BLaER1 treated with 17β-estradiol and CSF1 and Interleukin-3, amounts not matched to agents 10 nM and 100 nM (cell line): ENCODE measurements around the gene JAZF1.
A peak's percentile ranks its signal among the peaks of the same experiment; 100 is the strongest.

Experiments used
- H3K27ac ChIP-seq, 11 experiments: shearing (Covaris generic); formaldehyde crosslinking; 2 replicates each; pipeline ENCODE4 v1.8.1; 2022
- H3K27me3 ChIP-seq, 11 experiments: shearing (Covaris generic); formaldehyde crosslinking; 2 replicates each; pipeline ENCODE4 v1.8.1; 2022
- H3K36me3 ChIP-seq, 11 experiments: shearing (Covaris generic); formaldehyde crosslinking; 2 replicates each; pipeline ENCODE4 v1.8.1; 2022
- H3K4me1 ChIP-seq, 10 experiments: shearing (Covaris generic); formaldehyde crosslinking; 2 replicates each; pipeline ENCODE4 v1.8.1; 2022
- H3K4me2 ChIP-seq, 11 experiments: shearing (Covaris generic); formaldehyde crosslinking; 2 replicates each; pipeline ENCODE4 v1.8.1; 2022
- H3K4me3 ChIP-seq, 10 experiments: shearing (Covaris generic); formaldehyde crosslinking; 2 replicates each; pipeline ENCODE4 v1.8.1; 2022
- H3K9ac ChIP-seq, 11 experiments: shearing (Covaris generic); formaldehyde crosslinking; 2 replicates each; pipeline ENCODE4 v1.8.1; 2022
- H3K9me3 ChIP-seq, 11 experiments: shearing (Covaris generic); formaldehyde crosslinking; replicated peaks in 1 of 11; 2 replicates each; pipeline ENCODE4 v1.8.1; 2022
- H4K20me1 ChIP-seq, 11 experiments: shearing (Covaris generic); formaldehyde crosslinking; 2 replicates each; pipeline ENCODE4 v1.8.1; 2022
- Cebpa-rat ChIP-seq, 11 experiments: shearing (Covaris generic); IDR thresholded peaks; 2 replicates each; pipeline ENCODE4 v1.8.1; 2022

JAZF1 gene

DNA sequence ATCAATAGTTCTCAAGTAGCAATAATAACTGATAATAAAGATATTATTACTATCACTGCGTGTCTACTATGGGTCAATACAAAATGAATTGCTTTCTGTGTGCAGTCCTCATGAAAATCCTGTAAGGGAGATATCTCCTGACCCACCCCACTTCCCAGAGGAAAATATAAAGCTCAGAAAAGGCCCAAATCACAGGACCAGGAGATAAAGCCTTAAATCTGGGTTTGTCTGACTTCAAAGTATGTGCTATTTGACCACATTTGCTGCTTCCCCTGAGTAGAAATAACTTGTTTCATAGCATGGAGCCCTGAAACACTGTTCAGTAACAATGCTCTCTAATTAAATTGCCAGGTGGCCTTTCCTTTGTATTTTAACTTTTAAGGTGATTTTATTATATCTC, 174.1 kb downstream of the JAZF1 start:
- Histone ChIP-seq H3K4me3 (no peak overlapping the region), H4K20me1 (peaks cover 0 to 58% (median 16%) of the 10 kb centered on the region in 11 experiments; a peak in 14 of 22 replicates), H3K9me3 (no peaks in the 10 kb centered on the region), H3K4me1 (no peaks in the 10 kb centered on the region), H3K4me2 (no peak overlapping the region), H3K27me3 (no peaks in the 10 kb centered on the region), H3K27ac (no peak overlapping the region), H3K9ac (no peak overlapping the region), H3K36me3 (peaks cover 0 to 19% (median 0%) of the 10 kb centered on the region in 11 experiments; a peak in 4 of 22 replicates)
- no peak for TF ChIP-seq Cebpa-rat (IDR thresholded peaks at IDR 0.05)

DNA sequence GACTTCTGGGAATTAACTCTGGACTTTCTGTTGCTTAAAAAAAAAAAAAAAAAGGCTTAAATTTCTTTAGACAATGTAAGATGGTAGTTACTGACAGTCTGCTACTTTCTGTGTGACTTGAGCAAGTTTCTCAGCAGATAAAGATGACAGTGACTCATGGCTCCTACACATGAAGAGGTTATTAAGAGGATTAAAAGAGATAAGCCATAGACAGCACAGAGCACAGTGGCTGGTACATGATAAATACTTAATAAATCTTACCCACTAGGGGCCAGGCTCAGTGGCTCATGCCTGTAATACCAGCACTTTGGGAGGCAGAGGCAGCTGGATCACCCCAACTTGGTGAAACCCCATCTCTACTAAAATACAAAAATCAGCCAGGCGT, 174.8 kb downstream of the JAZF1 start:
- Histone ChIP-seq H4K20me1 (peaks cover 0 to 58% (median 14%) of the 10 kb centered on the region in 11 experiments; a peak in 14 of 22 replicates), H3K27me3 (no peaks in the 10 kb centered on the region), H3K36me3 (peaks cover 0 to 19% (median 0%) of the 10 kb centered on the region in 11 experiments; a peak in 4 of 22 replicates), H3K4me3 (no peak overlapping the region), H3K4me1 (no peaks in the 10 kb centered on the region), H3K9me3 (no peaks in the 10 kb centered on the region), H3K4me2 (no peak overlapping the region), H3K27ac (no peak overlapping the region), H3K9ac (no peak overlapping the region)
- no peak for TF ChIP-seq Cebpa-rat (IDR thresholded peaks at IDR 0.05)

DNA sequence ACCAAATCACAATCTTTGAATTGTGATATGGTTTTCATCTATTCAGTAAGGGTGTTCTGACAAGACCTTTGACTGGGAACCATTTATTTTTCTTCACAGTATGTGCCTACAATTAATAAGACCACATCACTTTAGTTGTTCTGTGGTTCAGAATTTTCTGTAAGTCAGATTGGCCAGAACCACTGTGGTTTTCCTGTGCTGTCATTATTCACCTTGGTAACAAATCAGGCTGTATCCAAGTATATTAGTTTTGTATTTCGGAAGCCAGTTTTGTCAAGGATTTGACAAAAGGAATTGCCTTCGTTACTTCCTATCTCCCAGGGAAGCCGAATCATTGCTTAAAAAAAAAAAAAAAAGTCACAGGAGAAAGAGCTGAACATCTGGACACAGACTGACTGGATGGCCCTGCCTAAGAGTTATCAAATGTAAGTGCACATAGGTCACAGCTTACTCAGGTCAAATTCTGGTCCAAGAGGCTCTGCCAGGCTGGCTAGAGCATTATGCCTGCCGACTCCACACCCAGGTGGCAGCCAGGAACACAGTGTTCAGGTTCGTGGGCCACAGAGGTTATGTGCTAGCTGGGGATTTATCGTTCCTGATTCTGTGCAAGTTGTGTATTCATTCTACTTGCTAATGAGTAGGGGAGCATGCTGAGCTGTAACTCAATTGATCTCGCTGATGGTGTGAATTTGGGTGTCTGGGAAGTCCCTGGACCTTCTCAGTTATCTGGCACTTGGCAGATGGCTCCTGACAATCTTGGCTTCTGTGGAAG, 175.3 kb downstream of the JAZF1 start:
- TF ChIP-seq Cebpa-rat (IDR thresholded peaks at IDR 0.05), result no peak
- H3K4me3 ChIP-seq, result no peak overlapping the region
- H3K36me3 ChIP-seq, result peaks cover 0 to 19% (median 0%) of the 10 kb centered on the region in 11 experiments; a peak in 4 of 22 replicates
- no peaks in the 10 kb centered on the region for H3K27me3 ChIP-seq
- no peak overlapping the region for H3K4me2 ChIP-seq
- H3K9ac ChIP-seq, result no peak overlapping the region
- no peaks in the 10 kb centered on the region for H3K4me1 ChIP-seq
- no peak overlapping the region for H3K27ac ChIP-seq
- H3K9me3 ChIP-seq, result no peaks in the 10 kb centered on the region
- peaks cover 0 to 56% (median 14%) of the 10 kb centered on the region in 11 experiments; a peak in 14 of 22 replicates for H4K20me1 ChIP-seq

DNA sequence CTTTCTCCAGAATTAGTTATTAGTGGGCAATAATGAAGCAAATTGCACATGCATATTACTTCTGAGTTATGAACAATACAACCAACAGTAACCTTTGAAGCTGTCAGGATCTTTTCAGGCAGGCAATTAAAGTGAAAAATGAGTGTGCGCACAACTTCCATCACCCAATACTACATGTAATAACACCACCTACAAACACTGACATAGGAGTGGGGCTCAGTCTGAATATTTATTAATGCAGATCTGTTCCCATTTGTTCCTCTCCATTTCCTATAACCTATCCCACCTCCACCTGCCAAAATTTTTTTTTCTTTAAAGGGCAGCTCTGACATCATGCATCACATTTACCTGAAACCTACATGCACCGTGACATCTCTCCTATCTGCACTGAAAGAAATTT, 177.2 kb downstream of the JAZF1 start:
- Histone ChIP-seq H3K4me3 (no peak overlapping the region), H3K9ac (no peak overlapping the region), H3K27ac (no peak overlapping the region), H3K9me3 (no peaks in the 10 kb centered on the region), H3K27me3 (no peaks in the 10 kb centered on the region), H3K36me3 (peaks cover 0 to 32% (median 0%) of the 10 kb centered on the region in 11 experiments; a peak in 4 of 22 replicates), H3K4me1 (peaks cover 0 to 2% (median 0%) of the 10 kb centered on the region in 10 experiments; a peak in 2 of 20 replicates), H3K4me2 (no peak overlapping the region), H4K20me1 (peaks cover 0 to 56% (median 9%) of the 10 kb centered on the region in 11 experiments; a peak in 8 of 22 replicates)
- TF ChIP-seq Cebpa-rat (IDR thresholded peaks at IDR 0.05), result no peak

DNA sequence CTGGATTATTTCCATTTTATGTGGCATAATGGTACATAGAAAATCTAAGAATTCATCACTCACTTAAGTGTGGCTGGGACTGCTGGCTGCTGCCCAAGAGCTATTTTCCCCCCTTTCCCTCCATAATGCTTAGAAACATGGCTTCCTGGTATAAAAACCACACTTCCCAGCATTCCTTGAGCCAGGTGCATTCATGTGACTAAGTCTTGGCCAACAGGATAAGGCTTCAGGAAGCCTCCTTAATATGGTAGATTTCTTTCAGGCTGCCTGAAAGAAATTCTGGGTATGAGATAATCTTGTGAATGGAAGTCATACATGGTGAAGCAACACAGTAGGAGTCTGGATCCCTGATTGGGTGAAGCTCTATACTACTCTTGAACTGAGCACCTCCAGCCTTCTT, 178.0 kb downstream of the JAZF1 start:
- Histone ChIP-seq H3K4me2 (no peak overlapping the region), H3K9ac (no peak overlapping the region), H4K20me1 (peaks cover 0 to 57% (median 6%) of the 10 kb centered on the region in 11 experiments; a peak in 8 of 22 replicates), H3K27me3 (no peaks in the 10 kb centered on the region), H3K4me1 (peaks cover 0 to 8% (median 2%) of the 10 kb centered on the region in 10 experiments; a peak in 5 of 20 replicates), H3K27ac (no peak overlapping the region), H3K36me3 (peaks cover 0 to 32% (median 0%) of the 10 kb centered on the region in 11 experiments; a peak in 4 of 22 replicates), H3K4me3 (no peak overlapping the region), H3K9me3 (no peaks in the 10 kb centered on the region)
- TF ChIP-seq Cebpa-rat (IDR thresholded peaks at IDR 0.05), result no peak

DNA sequence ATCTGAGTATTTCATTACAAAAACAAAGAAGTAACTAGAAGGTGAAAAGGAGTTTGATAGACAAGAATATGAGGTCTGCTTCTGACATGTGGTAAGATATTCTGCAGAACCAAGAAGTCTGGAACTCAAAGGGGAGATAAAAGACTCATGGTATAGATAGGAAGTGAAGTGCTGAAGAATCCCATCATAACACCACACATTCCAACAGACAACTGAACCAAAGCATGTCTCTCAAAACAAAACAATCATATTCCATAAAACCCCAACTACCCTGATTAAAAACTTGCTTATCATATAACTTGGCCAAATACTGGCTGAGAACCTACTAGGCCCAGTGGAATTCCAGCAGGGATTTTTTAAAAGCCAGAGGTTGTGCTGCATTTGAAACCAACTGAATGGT, 178.7 kb downstream of the JAZF1 start:
- Histone ChIP-seq H3K27me3 (no peaks in the 10 kb centered on the region), H3K4me1 (peaks cover 0 to 9% (median 2%) of the 10 kb centered on the region in 10 experiments; a peak in 5 of 20 replicates), H3K9ac (no peak overlapping the region), H3K36me3 (peaks cover 0 to 37% (median 0%) of the 10 kb centered on the region in 11 experiments; a peak in 6 of 22 replicates), H3K9me3 (no peaks in the 10 kb centered on the region), H4K20me1 (peaks cover 0 to 63% (median 6%) of the 10 kb centered on the region in 11 experiments; a peak in 10 of 22 replicates), H3K4me2 (no peak overlapping the region), H3K27ac (no peak overlapping the region), H3K4me3 (no peak overlapping the region)
- TF ChIP-seq Cebpa-rat (IDR thresholded peaks at IDR 0.05), result no peak

DNA sequence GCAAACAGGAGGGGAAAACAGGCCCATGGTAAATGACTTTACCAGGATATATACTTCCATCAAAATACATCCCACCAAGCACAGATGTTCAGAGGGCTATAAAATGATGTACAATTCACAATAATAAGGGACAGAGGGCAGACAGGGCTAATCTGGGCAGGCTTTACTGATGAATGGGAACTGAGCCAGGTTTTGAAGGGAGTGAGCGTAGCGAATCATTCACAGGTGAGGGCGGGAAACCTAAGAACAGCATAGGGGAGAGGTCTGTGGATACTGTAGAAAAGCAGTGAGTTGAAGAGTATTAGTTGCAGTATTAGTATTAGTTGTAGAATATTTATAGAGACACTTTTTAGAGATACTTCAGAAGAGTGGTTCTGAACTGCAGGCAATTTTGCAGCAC, 180.8 kb downstream of the JAZF1 start:
- Histone ChIP-seq H3K4me3 (no peak overlapping the region), H3K36me3 (peaks cover 0 to 34% (median 0%) of the 10 kb centered on the region in 11 experiments; a peak in 5 of 22 replicates), H3K4me1 (peaks cover 0 to 9% (median 5%) of the 10 kb centered on the region in 10 experiments; a peak in 9 of 20 replicates), H3K27me3 (no peaks in the 10 kb centered on the region), H3K9ac (no peak overlapping the region), H3K4me2 (no peak overlapping the region), H3K27ac (no peak overlapping the region), H3K9me3 (no peaks in the 10 kb centered on the region), H4K20me1 (peaks cover 0 to 79% (median 8%) of the 10 kb centered on the region in 11 experiments; a peak in 11 of 22 replicates)
- no peak for TF ChIP-seq Cebpa-rat (IDR thresholded peaks at IDR 0.05)

DNA sequence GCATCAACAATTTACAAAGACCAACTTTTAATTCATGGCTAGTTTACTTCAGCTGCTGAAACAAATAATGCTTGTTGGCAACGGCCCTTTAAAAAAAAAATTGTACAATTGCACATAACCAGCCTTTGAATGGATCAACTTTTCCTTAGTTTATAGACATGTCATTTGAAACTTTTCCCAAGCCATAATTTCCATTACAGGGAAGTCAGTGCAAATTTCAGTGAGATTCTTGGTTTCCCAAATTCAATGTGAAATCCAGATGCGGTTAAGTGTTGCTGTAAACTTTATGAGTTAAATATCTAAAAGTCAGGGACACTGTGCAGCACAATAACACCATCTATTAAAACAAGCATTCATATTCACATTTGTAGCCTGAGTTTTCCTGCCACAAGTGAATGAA, 182.2 kb downstream of the JAZF1 start:
- TF ChIP-seq Cebpa-rat (IDR thresholded peaks at IDR 0.05), result no peak
- no peak overlapping the region for H3K9ac ChIP-seq
- peak overlapping the region in 3 of 11 experiments; percentile 19 to 32 (median 29); a peak in 3 of 22 replicates for H3K4me2 ChIP-seq
- peaks cover 0 to 11% (median 6%) of the 10 kb centered on the region in 10 experiments; a peak in 9 of 20 replicates for H3K4me1 ChIP-seq
- H3K4me3 ChIP-seq, result no peak overlapping the region
- H3K27ac ChIP-seq, result no peak overlapping the region
- no peaks in the 10 kb centered on the region for H3K27me3 ChIP-seq
- peaks cover 0 to 91% (median 14%) of the 10 kb centered on the region in 11 experiments; a peak in 11 of 22 replicates for H4K20me1 ChIP-seq
- H3K9me3 ChIP-seq, result no peaks in the 10 kb centered on the region
- peaks cover 0 to 34% (median 0%) of the 10 kb centered on the region in 11 experiments; a peak in 5 of 22 replicates for H3K36me3 ChIP-seq

DNA sequence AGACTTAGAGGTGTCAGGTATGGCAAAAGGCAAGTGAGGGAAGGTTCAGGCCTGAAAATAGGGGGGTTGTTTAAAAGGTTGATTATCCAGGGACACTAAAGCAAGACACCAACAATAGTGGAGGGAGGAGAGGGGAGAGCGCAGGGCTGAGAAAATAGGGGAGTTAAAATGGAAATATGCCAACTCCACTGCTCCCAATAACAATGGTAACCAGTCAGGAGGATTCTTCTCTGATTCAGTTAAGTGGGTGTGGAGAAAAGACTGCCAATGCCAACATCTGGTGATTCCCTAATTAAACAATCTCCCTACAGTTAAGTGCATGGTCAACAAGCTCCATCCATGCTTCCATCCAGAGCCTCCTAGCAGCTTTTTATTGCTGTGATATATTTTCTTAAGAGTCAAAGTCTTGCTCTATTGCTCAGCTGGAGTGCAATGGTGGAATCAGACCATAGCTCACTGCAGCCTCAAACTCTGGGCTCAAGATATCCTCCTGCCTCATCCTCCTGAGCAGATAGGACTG, 183.3 kb downstream of the JAZF1 start:
- Histone ChIP-seq H3K9ac (no peak overlapping the region), H3K9me3 (no peaks in the 10 kb centered on the region), H3K4me2 (no peak overlapping the region), H3K27me3 (no peaks in the 10 kb centered on the region), H3K4me3 (no peak overlapping the region), H3K36me3 (peaks cover 0 to 40% (median 0%) of the 10 kb centered on the region in 11 experiments; a peak in 6 of 22 replicates), H3K27ac (no peak overlapping the region), H3K4me1 (peaks cover 0 to 11% (median 6%) of the 10 kb centered on the region in 10 experiments; a peak in 9 of 20 replicates), H4K20me1 (peaks cover 0 to 81% (median 14%) of the 10 kb centered on the region in 11 experiments; a peak in 11 of 22 replicates)
- TF ChIP-seq Cebpa-rat (IDR thresholded peaks at IDR 0.05), result no peak
